HEK293 (cell line): Measurements from ENCODE around the gene CCNI2.

Experiments used
- ZNF274 ChIP-seq, 2 experiments: fragments of 200-500 bp in 1 of 2; fragments of 450-650 bp in 1 of 2; sonication (Bioruptor generic) in 1 of 2; formaldehyde crosslinking in 1 of 2; IDR thresholded peaks; 2 replicates each; pipeline versions ENCODE4 v1.5.1 to v1.6.1; 2014 to 2016; ENCODE audit warnings: borderline replicate concordance in 1 of 2, inconsistent platforms in 1 of 2, low read length in 1 of 2, missing biosample characterization in 1 of 2, missing genetic modification characterization in 1 of 2
- ZNF341 ChIP-seq: fragments of 450-650 bp; formaldehyde crosslinking; IDR thresholded peaks from 2 replicates; pipeline ENCODE4; 2016; ENCODE audit warnings: low read depth, missing biosample characterization, missing genetic modification characterization
- TF ChIP-seq, protein P1 (sequence below): fragments of 450-650 bp; formaldehyde crosslinking; IDR thresholded peaks from 2 replicates; pipeline ENCODE4 v1.5.1; 2016; ENCODE audit warnings: missing biosample characterization, missing genetic modification characterization
- TF ChIP-seq, protein P2 (sequence below): fragments of 450-650 bp; formaldehyde crosslinking; IDR thresholded peaks from 2 replicates; pipeline ENCODE4 v1.5.1; 2016; ENCODE audit warnings: missing biosample characterization, missing genetic modification characterization

DNA sequence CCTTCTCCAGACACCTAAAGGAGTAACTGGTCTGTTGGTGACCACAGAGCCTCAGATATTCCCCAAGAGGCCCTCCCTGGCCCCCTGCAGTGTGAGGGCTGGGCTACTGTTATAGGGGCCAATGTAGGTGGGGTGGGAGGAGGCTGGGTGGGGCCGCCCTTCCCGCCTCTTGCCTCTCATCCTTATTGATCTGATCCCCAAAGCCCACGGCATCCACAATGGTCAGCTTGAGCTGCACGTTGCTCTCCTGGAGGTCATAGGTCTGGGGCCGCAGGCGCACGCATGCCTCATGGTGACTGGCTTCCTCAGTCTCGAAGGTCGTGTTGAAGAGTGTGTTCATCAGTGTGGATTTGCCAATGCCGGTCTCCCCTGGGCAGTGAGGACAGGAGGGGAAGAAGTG, 16.8 kb downstream of the CCNI2 start:
- TF ChIP-seq, protein P1, sequence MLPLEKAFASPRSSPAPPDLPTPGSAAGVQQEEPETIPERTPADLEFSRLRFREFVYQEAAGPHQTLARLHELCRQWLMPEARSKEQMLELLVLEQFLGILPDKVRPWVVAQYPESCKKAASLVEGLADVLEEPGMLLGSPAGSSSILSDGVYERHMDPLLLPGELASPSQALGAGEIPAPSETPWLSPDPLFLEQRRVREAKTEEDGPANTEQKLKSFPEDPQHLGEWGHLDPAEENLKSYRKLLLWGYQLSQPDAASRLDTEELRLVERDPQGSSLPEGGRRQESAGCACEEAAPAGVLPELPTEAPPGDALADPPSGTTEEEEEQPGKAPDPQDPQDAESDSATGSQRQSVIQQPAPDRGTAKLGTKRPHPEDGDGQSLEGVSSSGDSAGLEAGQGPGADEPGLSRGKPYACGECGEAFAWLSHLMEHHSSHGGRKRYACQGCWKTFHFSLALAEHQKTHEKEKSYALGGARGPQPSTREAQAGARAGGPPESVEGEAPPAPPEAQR (tag by site-specific recombination): no peak
- TF ChIP-seq, protein P2, sequence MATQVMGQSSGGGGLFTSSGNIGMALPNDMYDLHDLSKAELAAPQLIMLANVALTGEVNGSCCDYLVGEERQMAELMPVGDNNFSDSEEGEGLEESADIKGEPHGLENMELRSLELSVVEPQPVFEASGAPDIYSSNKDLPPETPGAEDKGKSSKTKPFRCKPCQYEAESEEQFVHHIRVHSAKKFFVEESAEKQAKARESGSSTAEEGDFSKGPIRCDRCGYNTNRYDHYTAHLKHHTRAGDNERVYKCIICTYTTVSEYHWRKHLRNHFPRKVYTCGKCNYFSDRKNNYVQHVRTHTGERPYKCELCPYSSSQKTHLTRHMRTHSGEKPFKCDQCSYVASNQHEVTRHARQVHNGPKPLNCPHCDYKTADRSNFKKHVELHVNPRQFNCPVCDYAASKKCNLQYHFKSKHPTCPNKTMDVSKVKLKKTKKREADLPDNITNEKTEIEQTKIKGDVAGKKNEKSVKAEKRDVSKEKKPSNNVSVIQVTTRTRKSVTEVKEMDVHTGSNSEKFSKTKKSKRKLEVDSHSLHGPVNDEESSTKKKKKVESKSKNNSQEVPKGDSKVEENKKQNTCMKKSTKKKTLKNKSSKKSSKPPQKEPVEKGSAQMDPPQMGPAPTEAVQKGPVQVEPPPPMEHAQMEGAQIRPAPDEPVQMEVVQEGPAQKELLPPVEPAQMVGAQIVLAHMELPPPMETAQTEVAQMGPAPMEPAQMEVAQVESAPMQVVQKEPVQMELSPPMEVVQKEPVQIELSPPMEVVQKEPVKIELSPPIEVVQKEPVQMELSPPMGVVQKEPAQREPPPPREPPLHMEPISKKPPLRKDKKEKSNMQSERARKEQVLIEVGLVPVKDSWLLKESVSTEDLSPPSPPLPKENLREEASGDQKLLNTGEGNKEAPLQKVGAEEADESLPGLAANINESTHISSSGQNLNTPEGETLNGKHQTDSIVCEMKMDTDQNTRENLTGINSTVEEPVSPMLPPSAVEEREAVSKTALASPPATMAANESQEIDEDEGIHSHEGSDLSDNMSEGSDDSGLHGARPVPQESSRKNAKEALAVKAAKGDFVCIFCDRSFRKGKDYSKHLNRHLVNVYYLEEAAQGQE (tag by site-specific recombination): no peak
- TF ChIP-seq ZNF274 (IDR thresholded peaks at IDR 0.05; ENCODE audit: low read length) (no peak), ZNF274 (tag by site-specific recombination; IDR thresholded peaks at IDR 0.05; ENCODE audit: borderline replicate concordance) (no peak), ZNF341 (tag by site-specific recombination) (no peak)
